ENCODE measurements around the gene GLRX3. TPM values are rescaled to one million over a fixed set of nuclear protein-coding genes. Genes with fewer than 3 reads are reported as not detected.

GLRX3 gene
- total and polyA plus RNA-seq, 2 of the 13 experiments (the other 11 are each of a cell fraction or from before 2014, with no cell fraction given): 91.4 to 135 TPM

- TF ChIP-seq, protein P1, sequence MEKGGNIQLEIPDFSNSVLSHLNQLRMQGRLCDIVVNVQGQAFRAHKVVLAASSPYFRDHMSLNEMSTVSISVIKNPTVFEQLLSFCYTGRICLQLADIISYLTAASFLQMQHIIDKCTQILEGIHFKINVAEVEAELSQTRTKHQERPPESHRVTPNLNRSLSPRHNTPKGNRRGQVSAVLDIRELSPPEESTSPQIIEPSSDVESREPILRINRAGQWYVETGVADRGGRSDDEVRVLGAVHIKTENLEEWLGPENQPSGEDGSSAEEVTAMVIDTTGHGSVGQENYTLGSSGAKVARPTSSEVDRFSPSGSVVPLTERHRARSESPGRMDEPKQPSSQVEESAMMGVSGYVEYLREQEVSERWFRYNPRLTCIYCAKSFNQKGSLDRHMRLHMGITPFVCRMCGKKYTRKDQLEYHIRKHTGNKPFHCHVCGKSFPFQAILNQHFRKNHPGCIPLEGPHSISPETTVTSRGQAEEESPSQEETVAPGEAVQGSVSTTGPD (CRISPR knock-in tag; IDR thresholded peaks at IDR 0.05): no peak
- TF ChIP-seq EHMT2 (IDR thresholded peaks at IDR 0.05; ENCODE audit: borderline replicate concordance, low read depth, low read length) (no peak), PHF8 (CRISPR knock-in tag; IDR thresholded peaks at IDR 0.05) (peak; percentile 50; the same call in 1 of the 2 replicates), REL (CRISPR knock-in tag; conservative IDR thresholded peaks at IDR 0.05) (peak; percentile 82; the same call in 1 of the 2 replicates), GTF2F1 (IDR thresholded peaks at IDR 0.05; ENCODE audit: low read length) (no peak), ELK4 (CRISPR knock-in tag; IDR thresholded peaks at IDR 0.05; ENCODE audit: borderline replicate concordance) (no peak), ZNF207 (IDR thresholded peaks at IDR 0.05; ENCODE audit: borderline replicate concordance) (no peak), ZNF33A (CRISPR knock-in tag; IDR thresholded peaks at IDR 0.05; ENCODE audit: borderline replicate concordance) (no peak), ZC3H4 (CRISPR knock-in tag; IDR thresholded peaks at IDR 0.05; ENCODE audit: borderline replicate concordance) (no peak), ZC3H13 (CRISPR knock-in tag; IDR thresholded peaks at IDR 0.05) (peak; percentile 84), NFE2 (CRISPR knock-in tag; IDR thresholded peaks at IDR 0.05) (no peak), ZNF740 (CRISPR knock-in tag; IDR thresholded peaks at IDR 0.05) (peak; percentile 64; the same call in 1 of the 2 replicates), POLR2AphosphoS2 (IDR thresholded peaks at IDR 0.05; ENCODE audit: low read depth, low read length) (no peak), ZNF792 (CRISPR knock-in tag; IDR thresholded peaks at IDR 0.05) (no peak), U2AF2 (IDR thresholded peaks at IDR 0.05; ENCODE audit: low read depth, low read length) (no peak), ZNF484 (CRISPR knock-in tag; IDR thresholded peaks at IDR 0.05; ENCODE audit: borderline replicate concordance, low read depth) (no peak), IRX3 (CRISPR knock-in tag; IDR thresholded peaks at IDR 0.05; ENCODE audit: borderline replicate concordance, low read depth) (peak; percentile 80; the same call in 1 of the 2 replicates), MIXL1 (CRISPR knock-in tag; IDR thresholded peaks at IDR 0.05) (0 out of 2 replicates have a peak, but pooled peaks have one; percentile 33), PTBP1 (IDR thresholded peaks at IDR 0.05; ENCODE audit: low read depth, low read length, poor library complexity, severe bottlenecking) (no peak), TOE1 (CRISPR knock-in tag; IDR thresholded peaks at IDR 0.05) (no peak), ZNF432 (CRISPR knock-in tag; IDR thresholded peaks at IDR 0.05; ENCODE audit: borderline replicate concordance) (no peak), ZNF354B (CRISPR knock-in tag; IDR thresholded peaks at IDR 0.05) (0 out of 2 replicates have a peak, but pooled peaks have one; percentile 37)
- TF ChIP-seq, protein P2, sequence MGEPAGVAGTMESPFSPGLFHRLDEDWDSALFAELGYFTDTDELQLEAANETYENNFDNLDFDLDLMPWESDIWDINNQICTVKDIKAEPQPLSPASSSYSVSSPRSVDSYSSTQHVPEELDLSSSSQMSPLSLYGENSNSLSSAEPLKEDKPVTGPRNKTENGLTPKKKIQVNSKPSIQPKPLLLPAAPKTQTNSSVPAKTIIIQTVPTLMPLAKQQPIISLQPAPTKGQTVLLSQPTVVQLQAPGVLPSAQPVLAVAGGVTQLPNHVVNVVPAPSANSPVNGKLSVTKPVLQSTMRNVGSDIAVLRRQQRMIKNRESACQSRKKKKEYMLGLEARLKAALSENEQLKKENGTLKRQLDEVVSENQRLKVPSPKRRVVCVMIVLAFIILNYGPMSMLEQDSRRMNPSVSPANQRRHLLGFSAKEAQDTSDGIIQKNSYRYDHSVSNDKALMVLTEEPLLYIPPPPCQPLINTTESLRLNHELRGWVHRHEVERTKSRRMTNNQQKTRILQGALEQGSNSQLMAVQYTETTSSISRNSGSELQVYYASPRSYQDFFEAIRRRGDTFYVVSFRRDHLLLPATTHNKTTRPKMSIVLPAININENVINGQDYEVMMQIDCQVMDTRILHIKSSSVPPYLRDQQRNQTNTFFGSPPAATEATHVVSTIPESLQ (CRISPR knock-in tag; conservative IDR thresholded peaks at IDR 0.05): no peak
- TF ChIP-seq, protein P3, sequence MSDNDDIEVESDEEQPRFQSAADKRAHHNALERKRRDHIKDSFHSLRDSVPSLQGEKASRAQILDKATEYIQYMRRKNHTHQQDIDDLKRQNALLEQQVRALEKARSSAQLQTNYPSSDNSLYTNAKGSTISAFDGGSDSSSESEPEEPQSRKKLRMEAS (IDR thresholded peaks at IDR 0.05): peak; percentile 79; the same call in 1 of the 2 replicates
- TF ChIP-seq, protein P4, sequence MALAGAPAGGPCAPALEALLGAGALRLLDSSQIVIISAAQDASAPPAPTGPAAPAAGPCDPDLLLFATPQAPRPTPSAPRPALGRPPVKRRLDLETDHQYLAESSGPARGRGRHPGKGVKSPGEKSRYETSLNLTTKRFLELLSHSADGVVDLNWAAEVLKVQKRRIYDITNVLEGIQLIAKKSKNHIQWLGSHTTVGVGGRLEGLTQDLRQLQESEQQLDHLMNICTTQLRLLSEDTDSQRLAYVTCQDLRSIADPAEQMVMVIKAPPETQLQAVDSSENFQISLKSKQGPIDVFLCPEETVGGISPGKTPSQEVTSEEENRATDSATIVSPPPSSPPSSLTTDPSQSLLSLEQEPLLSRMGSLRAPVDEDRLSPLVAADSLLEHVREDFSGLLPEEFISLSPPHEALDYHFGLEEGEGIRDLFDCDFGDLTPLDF (CRISPR knock-in tag; IDR thresholded peaks at IDR 0.05): peak; percentile 75
These were observed 54.0 kb downstream of the GLRX3 start (continued) for GRCh38 chr10:130190055-130190736.

Data from HepG2 (cell line).